ENCODE results near the gene NOTUM.

Gene NOTUM

DNA sequence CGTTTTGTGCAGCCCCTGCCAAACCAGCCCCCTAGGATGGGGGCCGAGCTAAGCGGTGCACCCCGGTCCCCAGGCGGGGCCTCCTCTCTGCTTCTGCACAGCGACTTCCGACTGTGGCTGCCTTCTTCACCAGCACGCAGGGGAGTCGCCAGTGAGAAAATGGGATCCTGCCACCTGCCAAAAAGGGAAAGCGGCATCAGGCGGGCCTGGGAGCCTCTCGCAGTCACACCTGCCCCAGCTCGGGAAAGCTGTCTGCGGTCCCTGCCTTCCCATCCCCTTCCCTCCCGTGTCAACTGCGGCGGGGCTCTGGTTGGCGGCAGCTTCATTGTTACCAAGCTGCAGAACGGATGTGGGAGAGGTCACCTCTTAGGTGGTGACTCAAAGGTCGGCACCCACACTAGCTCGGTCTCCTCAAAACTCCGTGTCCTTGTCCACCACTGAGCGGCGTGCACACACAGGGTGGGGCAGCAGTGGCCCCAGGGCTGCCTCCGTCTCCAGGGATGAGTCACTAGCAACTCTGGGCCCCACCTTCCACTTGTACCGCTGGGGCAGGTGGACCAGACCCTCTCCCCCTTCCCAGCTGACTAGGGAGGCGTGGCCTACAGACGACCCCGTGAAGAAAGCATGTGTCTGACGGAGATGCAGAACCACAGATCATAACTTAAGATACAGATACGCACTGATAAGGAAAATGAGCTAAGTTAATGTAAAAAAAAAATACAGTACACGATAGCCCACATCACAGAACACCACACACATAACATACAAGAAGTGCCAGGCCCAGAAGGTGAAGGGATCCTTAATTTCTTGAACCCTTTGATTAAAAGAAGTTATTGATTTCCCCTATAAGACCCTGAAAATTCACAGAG is 48.3 kb downstream of the NOTUM start:
- DNase-seq (ENCODE audit: low spot score), result peak; percentile 75
- TF ChIP-seq, protein P1, sequence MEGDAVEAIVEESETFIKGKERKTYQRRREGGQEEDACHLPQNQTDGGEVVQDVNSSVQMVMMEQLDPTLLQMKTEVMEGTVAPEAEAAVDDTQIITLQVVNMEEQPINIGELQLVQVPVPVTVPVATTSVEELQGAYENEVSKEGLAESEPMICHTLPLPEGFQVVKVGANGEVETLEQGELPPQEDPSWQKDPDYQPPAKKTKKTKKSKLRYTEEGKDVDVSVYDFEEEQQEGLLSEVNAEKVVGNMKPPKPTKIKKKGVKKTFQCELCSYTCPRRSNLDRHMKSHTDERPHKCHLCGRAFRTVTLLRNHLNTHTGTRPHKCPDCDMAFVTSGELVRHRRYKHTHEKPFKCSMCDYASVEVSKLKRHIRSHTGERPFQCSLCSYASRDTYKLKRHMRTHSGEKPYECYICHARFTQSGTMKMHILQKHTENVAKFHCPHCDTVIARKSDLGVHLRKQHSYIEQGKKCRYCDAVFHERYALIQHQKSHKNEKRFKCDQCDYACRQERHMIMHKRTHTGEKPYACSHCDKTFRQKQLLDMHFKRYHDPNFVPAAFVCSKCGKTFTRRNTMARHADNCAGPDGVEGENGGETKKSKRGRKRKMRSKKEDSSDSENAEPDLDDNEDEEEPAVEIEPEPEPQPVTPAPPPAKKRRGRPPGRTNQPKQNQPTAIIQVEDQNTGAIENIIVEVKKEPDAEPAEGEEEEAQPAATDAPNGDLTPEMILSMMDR (conservative IDR thresholded peaks at IDR 0.05; ENCODE audit: low read depth), result peak; percentile 23; the same call in 1 of the 2 replicates
- POLR2A ChIA-PET (ENCODE audit: low non-redundant PET), result interaction anchor here (0.5 kb wide), 1 partner anchor 43 kb away, joined by 4 read pairs; no protein-coding TSS in a partner anchor
- H3K27ac ChIP-seq, result peak overlapping the region; percentile 98
- CTCF ChIA-PET, result interaction anchor here (0.6 to 1.3 kb wide), 8 partner anchors 11 to 254 kb away, joined by 3 to 6 read pairs (median 3); no protein-coding TSS in a partner anchor

DNA sequence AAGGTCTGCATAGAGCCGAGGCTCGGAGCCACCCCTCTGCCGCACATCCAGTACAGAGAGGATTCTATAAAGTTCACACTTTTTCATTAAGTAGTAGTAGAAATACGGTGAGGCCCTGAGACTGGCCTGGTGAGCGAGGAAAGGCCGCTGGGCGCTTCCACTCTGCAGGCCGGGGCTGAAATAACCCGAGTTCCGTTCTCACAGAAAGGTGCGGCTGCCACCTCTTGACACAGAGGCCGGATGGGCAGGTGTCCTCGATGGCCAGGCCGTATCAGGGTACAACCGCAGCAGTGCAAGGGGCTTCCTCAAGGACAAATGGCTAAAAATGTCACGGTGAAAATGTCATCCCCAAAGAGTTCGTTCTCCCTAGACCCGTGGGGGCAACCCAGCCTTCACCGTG is 49.0 kb downstream of the NOTUM start:
- CTCF ChIA-PET, result interaction anchor here (0.6 to 1.3 kb wide), 4 partner anchors 16 to 87 kb away, joined by 3 to 6 read pairs (median 4); no protein-coding TSS in a partner anchor
- no peak for DNase-seq (ENCODE audit: low spot score)
- TF ChIP-seq, protein P1 (conservative IDR thresholded peaks at IDR 0.05; ENCODE audit: low read depth), result no peak
- peak overlapping the region; percentile 98 for H3K27ac ChIP-seq
- POLR2A ChIA-PET (ENCODE audit: low non-redundant PET), result no interaction called here

DNA sequence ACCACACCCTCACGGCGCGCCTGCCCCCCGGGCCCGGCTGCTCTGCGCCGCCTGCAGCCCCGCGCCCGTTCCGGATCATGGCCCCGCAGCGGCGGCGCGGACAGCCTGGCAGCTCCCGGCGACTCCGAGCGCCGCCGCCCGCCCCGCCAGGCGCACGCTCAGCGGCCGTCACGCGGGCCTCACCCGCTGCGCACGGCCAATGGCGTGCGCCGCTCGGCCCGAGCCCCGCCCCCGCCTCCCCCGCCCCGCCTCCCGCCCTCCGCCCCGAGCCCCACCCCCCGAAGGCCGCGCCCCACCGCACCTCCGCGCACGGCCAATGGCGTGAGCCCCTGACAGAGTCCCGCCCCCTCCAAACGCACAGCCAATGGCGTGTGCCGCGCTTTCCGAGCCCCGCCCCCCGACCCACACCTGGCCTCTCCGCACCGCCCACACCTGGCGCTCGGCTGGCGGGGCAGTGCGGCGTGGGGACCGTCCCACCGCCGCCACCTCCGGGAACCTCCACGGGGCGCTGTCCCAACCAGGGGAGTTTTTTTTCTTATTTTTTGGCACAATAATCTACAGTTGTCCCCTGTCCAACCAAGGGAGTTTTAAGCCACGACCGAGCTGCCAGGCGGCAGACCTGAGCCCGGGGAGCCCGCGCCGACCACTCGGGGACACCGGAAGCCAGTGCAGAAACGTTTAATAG is 49.6 kb downstream of the NOTUM start, which contains the start of gene PCYT2:
Gene PCYT2 (minus strand): TSS at position 123 of the 685 bp plus-strand sequence. CDS start 44 bp downstream, at position 79.
- peak within 1 kb of the TSS; percentile 98 for H3K27ac ChIP-seq
- ChIA-PET CTCF (interaction anchor here (0.9 kb wide), 1 partner anchor 119 kb away, joined by 3 read pairs; no protein-coding TSS in a partner anchor), POLR2A (ENCODE audit: low non-redundant PET) (no interaction called here)
- DNase-seq (ENCODE audit: low spot score), result peak; percentile 98
- TF ChIP-seq, protein P1 (conservative IDR thresholded peaks at IDR 0.05; ENCODE audit: low read depth), result no peak

DNA sequence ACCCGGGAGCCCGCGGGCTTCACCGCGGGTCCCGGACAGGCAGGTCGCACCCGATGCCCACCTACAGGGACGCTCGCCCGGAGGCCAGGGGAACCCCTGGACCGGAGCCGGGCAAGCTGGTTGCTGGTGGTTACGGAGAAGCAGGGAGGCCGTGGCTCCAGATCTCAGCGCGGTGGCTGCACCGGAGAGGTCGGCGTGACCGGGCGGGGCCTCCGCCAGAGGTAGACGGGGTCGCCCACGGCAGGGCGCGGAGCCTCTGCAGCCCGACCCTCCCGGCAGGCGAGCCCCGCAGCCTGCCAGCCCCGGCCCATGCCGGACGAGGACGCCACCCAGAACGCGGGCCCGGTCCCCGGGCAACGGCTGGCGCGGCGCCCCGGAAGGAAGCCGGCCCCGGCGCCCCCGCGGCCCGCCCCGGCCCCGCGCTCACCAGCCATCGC is 50.1 kb downstream of the NOTUM start:
- TF ChIP-seq, protein P1 (conservative IDR thresholded peaks at IDR 0.05; ENCODE audit: low read depth), result no peak
- CTCF ChIA-PET, result interaction anchor here (0.9 to 1.0 kb wide), 2 partner anchors 13 to 120 kb away, joined by 3 read pairs; no protein-coding TSS in a partner anchor
- H3K27ac ChIP-seq, result peak overlapping the region; percentile 98
- no peak for DNase-seq (ENCODE audit: low spot score)
- POLR2A ChIA-PET (ENCODE audit: low non-redundant PET), result no interaction called here

DNA sequence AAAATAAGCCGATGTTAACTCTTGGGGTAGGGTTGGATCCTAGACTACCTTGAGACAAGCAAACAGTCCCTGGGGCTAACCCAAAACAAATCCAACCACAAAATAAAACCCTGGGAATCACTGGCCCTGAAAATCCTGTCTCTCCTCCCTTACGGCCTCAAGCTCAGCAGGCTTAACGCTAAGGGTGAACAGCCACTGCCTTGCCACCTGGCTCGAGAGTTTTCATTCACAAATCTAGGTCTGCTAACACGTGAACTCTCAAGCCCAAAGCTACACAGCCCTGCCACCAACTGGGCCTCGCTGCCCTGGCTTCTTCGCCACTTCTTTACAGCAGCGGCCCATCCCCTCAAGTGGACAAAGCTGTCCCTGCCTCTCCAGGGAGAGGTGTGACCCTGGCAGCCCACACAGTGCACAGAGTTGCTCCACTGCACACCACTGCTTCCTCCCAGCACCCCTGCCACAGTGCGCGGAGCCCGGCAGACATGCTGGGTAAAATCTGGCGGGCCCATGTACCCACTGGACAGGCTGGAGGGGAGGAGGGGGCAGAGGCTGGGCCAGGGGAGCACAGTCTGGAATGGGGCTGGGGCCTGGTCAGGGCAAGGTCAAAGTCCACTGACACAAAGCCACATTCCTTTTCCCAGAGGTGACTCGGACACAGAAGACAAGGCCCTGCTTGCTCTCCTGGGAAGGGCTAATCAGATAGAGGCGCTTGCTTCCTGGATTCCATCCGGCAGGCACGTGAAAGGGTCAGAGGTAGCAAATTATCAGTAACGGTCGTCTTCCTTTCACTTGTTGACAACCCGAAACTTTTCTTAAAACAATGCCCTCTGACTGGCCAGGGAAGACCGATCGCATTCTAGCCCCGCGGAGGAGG is 50.8 kb downstream of the NOTUM start:
- peak overlapping the region; percentile 98 for H3K27ac ChIP-seq
- ChIA-PET POLR2A (ENCODE audit: low non-redundant PET) (no interaction called here), CTCF (interaction anchor here (0.9 to 1.0 kb wide), 2 partner anchors 12 to 120 kb away, joined by 3 read pairs; no protein-coding TSS in a partner anchor)
- TF ChIP-seq, protein P1 (conservative IDR thresholded peaks at IDR 0.05; ENCODE audit: low read depth), result no peak
- no peak for DNase-seq (ENCODE audit: low spot score)
